PC-3 (cell line): ENCODE measurements around the gene NUP210L. TPM values are rescaled to one million over a fixed set of nuclear protein-coding genes. Genes with fewer than 3 reads are reported as not detected.

ENCODE experiments used
- ATAC-seq: fragments of 200-7000 bp; cut with Tn5 transposase; 2 replicates; pipeline ENCODE4 v1.9.1; 2020; ENCODE audit warnings: mild to moderate bottlenecking, moderate library complexity
- BruUV-seq: library from RNA; stranded (reverse); fragments of 400-500 nt; replicated peaks from 2 replicates; lab custom pipeline; 2021; lab: Mats Ljungman, UMichigan
- CTCF ChIA-PET: fragments of 300-600 bp; sonication (Branson Sonifier 250); formaldehyde crosslinking; loops from one replicate; lab custom pipeline; 2022; ENCODE audit warnings: antibody characterized with exemption; lab: Charles Lee
- POLR2A ChIA-PET: fragments of 300-600 bp; sonication (Branson Sonifier 250); formaldehyde crosslinking; loops from one replicate; lab custom pipeline; 2022; ENCODE audit warnings: antibody characterized with exemption; ENCODE audit not compliant: unreplicated experiment; lab: Charles Lee
- DNase-seq: peaks from one replicate; pipeline ENCODE4 v3.0.0-alpha.2; 2015
- H2AFZ ChIP-seq: fragments of 300-600 bp; sonication (generic); 2 replicates; pipeline ENCODE4 v1.6.0; 2016; ENCODE audit warnings: antibody characterized with exemption, low read length
- H3F3A ChIP-seq: fragments of 300-600 bp; sonication (generic); one replicate; pipeline ENCODE4 v1.6.0; 2017; ENCODE audit warnings: antibody characterized with exemption, low read length, control low read depth, mild to moderate bottlenecking; ENCODE audit not compliant: unreplicated experiment
- H3K27ac ChIP-seq: fragments of 300-600 bp; sonication (generic); 2 replicates; pipeline ENCODE4 v1.5.1; 2016; ENCODE audit warnings: mild to moderate bottlenecking, low read length
- H3K27me3 ChIP-seq: fragments of 300-600 bp; sonication (generic); 2 replicates; pipeline ENCODE4 v1.6.1; 2016; ENCODE audit warnings: low read length, mixed read lengths
- H3K36me3 ChIP-seq: fragments of 300-600 bp; sonication (generic); 2 replicates; pipeline ENCODE4 v1.6.1; 2016; ENCODE audit warnings: low read depth, mixed run types, low read length, mixed read lengths
- H3K4me1 ChIP-seq: fragments of 300-600 bp; sonication (generic); 2 replicates; pipeline ENCODE4 v1.5.1; 2016; ENCODE audit warnings: low read length; ENCODE audit not compliant: insufficient read depth
- H3K4me2 ChIP-seq: fragments of 300-600 bp; sonication (generic); 2 replicates; pipeline ENCODE4 v1.6.0; 2016; ENCODE audit warnings: low read length
- H3K4me3 ChIP-seq: fragments of 300-600 bp; sonication (generic); 2 replicates; pipeline ENCODE4 v1.5.1; 2016; ENCODE audit warnings: mild to moderate bottlenecking, low read length, mixed read lengths
- H3K79me2 ChIP-seq: fragments of 300-600 bp; sonication (generic); 2 replicates; pipeline ENCODE4 v1.6.1; 2017; ENCODE audit warnings: low read length, mixed read lengths
- H3K9ac ChIP-seq: fragments of 300-600 bp; sonication (generic); 2 replicates; pipeline ENCODE4 v1.6.0; 2016; ENCODE audit warnings: mild to moderate bottlenecking, low read length
- H3K9me2 ChIP-seq: fragments of 300-600 bp; sonication (generic); replicated peaks from 2 replicates; pipeline ENCODE4 v1.6.1; 2016; ENCODE audit warnings: mixed run types, low read length, mixed read lengths
- H3K9me3 ChIP-seq: fragments of 300-600 bp; sonication (generic); 2 replicates; pipeline ENCODE4 v1.6.1; 2016; ENCODE audit warnings: low read length, mixed read lengths
- H4K20me1 ChIP-seq: fragments of 300-600 bp; sonication (generic); 2 replicates; pipeline ENCODE4 v1.6.1; 2016; ENCODE audit warnings: low read length, mixed read lengths
- CTCF ChIP-seq: fragments of 300-600 bp; sonication (generic); conservative IDR thresholded peaks from 2 replicates; pipeline ENCODE4 v1.5.1; 2017; ENCODE audit warnings: antibody characterized with exemption, low read depth, mild to moderate bottlenecking, low read length
- EZH2 ChIP-seq: fragments of 300-600 bp; sonication (generic); IDR thresholded peaks from one replicate; pipeline ENCODE4 v1.6.1; 2017; ENCODE audit warnings: antibody characterized with exemption, mild to moderate bottlenecking, low read length; ENCODE audit not compliant: unreplicated experiment
- EZH2phosphoT487 ChIP-seq: fragments of 300-600 bp; sonication (generic); IDR thresholded peaks from 2 replicates; pipeline ENCODE4 v1.6.1; 2018; ENCODE audit warnings: mild to moderate bottlenecking, antibody characterized with exemption, low read length, borderline replicate concordance
- intact Hi-C: fragments of 100-400 bp; cut with micrococcal nuclease; formaldehyde crosslinking; loops from 2 replicates; pipeline ENCODE4 v1.9.0; 2023
- total RNA-seq: library from RNA; depleted of rRNA; stranded (reverse); fragments of >200 nt; gene quantifications from 2 replicates; pipeline ENCODE4 v1.2.3, GENCODE V29; 2014

The NUP210L gene
- total RNA-seq, 1 experiment from 2014 or later, result 0.04 TPM

DNA sequence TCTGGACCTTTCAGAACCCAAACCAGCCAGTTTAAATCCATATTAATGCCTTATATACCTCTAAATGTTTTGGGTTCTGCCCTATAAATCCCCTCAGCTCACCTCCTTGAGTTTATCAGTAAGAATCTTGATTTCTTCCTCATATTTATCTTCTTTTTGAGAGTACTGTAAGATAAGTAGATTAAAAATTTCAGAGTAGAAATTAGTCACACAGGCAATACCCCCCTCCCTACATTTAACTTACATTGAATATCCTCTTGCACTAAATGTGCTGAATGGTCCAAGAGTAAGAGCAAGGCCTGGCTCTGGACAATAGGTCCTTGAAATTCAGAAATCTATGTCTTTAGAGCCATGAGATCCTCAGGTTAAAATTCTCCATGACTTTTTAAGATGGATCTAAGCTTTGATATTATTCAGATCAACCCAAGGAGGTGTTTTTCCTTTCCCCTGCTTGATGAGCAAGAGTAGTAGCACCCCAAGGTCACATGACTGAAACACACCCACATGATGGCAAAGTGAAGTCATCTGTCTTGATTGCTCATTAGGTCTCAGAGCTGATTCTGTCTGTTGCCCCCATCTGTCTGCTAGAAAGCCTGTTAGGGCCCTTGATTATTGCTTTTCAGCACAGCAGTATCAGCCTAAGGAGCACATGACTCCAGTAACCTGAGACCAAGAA, 15.8 kb upstream of the NUP210L start:
- Histone ChIP-seq H3K4me2 (no peak overlapping the region), H2AFZ (no peak overlapping the region), H3K27ac (no peak overlapping the region), H3K36me3 (peaks cover 80% of the 10 kb centered on the region), H3K79me2 (peaks cover 21% of the 10 kb centered on the region), H3K4me3 (no peak overlapping the region), H3K9me3 (no peaks in the 10 kb centered on the region), H3F3A (no peaks in the 10 kb centered on the region), H3K4me1 (no peaks in the 10 kb centered on the region), H4K20me1 (peaks cover 21% of the 10 kb centered on the region), H3K9me2 (no peaks in the 10 kb centered on the region), H3K27me3 (no peaks in the 10 kb centered on the region), H3K9ac (no peak overlapping the region)
- CTCF ChIA-PET, result no interaction called here
- intact Hi-C loops, result no loop called here
- DNase-seq (no peak), ATAC-seq (no peak)
- TF ChIP-seq EZH2phosphoT487, result no peak
- no peak for TF ChIP-seq EZH2
- BruUV-seq, result no TSS peak
- POLR2A ChIA-PET, result no interaction called here

DNA sequence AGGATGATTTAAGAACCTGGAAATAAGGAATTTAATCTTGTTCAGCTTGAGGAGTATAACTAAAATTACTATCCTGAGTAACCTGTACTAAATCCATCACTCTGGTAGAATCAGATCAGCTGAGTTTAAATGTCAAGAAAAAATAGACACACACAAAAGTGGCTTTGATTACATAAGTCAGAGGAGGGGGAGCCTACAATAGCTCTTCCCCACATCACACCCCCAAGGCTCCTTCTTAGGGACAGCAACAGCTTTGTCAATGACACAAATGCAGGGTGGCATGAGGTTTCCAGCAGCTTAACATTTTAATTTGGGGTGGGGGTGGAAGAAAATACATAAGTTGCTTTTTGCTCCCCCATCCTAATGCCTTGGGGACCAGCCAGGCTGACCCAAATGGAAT, 12.6 kb upstream of the NUP210L start:
- Histone ChIP-seq H3K36me3 (peaks cover 88% of the 10 kb centered on the region), H2AFZ (no peak overlapping the region), H3K27me3 (no peaks in the 10 kb centered on the region), H3K4me1 (no peaks in the 10 kb centered on the region), H3K79me2 (peaks cover under 1% of the 10 kb centered on the region; the same call in 1 of the 2 replicates), H4K20me1 (peaks cover 11% of the 10 kb centered on the region; the same call in 1 of the 2 replicates), H3K9ac (no peak overlapping the region), H3K4me2 (no peak overlapping the region), H3F3A (no peaks in the 10 kb centered on the region), H3K4me3 (no peak overlapping the region), H3K9me3 (no peaks in the 10 kb centered on the region), H3K9me2 (no peaks in the 10 kb centered on the region), H3K27ac (no peak overlapping the region)
- no TSS peak for BruUV-seq
- DNase-seq (no peak), ATAC-seq (no peak)
- TF ChIP-seq CTCF (no peak), EZH2 (no peak), EZH2phosphoT487 (no peak)
- CTCF ChIA-PET, result no interaction called here
- POLR2A ChIA-PET, result no interaction called here
- intact Hi-C loops, result no loop called here

DNA sequence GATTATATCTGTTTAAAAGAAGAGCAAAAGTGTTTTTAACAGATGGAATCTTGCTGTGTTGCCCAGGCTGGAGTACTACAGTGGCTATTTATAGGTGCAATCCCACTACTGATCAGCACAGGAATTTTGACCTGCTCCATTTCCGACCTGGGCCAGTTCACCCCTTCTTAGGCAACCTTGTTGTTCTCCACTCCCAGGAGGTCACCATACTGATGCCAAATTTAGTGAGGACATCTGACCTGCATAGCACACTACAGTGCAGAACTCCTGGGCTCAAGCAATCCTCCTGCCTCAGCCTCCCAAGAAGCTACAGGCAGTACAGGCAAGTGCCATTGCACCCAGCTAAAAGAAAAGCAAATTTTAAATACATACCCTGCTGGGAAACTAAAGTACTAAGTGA, 11.3 kb upstream of the NUP210L start:
- peaks cover 85% of the 10 kb centered on the region for H3K36me3 ChIP-seq
- intact Hi-C loops, result no loop called here
- H3K9me3 ChIP-seq, result no peaks in the 10 kb centered on the region
- H2AFZ ChIP-seq, result no peak overlapping the region
- no peaks in the 10 kb centered on the region for H3K4me1 ChIP-seq
- H3K27ac ChIP-seq, result no peak overlapping the region
- no peaks in the 10 kb centered on the region for H3K9me2 ChIP-seq
- no peak for DNase-seq
- CTCF ChIA-PET, result no interaction called here
- no TSS peak for BruUV-seq
- ATAC-seq, result no peak
- POLR2A ChIA-PET, result no interaction called here
- TF ChIP-seq EZH2phosphoT487, result no peak
- TF ChIP-seq EZH2, result no peak
- TF ChIP-seq CTCF, result no peak
- no peaks in the 10 kb centered on the region for H3F3A ChIP-seq
- H3K79me2 ChIP-seq, result no peaks in the 10 kb centered on the region
- peaks cover 11% of the 10 kb centered on the region; the same call in 1 of the 2 replicates for H4K20me1 ChIP-seq
- H3K9ac ChIP-seq, result no peak overlapping the region
- H3K4me2 ChIP-seq, result no peak overlapping the region
- no peak overlapping the region for H3K4me3 ChIP-seq
- H3K27me3 ChIP-seq, result no peaks in the 10 kb centered on the region
